Activated naive CD8-positive, alpha-beta T cell treated with anti-CD3 and anti-CD28 coated beads, Interleukin-2, amount 50 U/mL, for 16 hours (primary cell): ENCODE data around the gene NCKIPSD.
A peak's percentile ranks its signal among the peaks of the same experiment; 100 is the strongest.

Experiments
- DNase-seq: peaks from one replicate; pipeline ENCODE4 v3.0.0-alpha.2; 2020; ENCODE audit warnings: low read depth, low spot score

Gene NCKIPSD

DNA sequence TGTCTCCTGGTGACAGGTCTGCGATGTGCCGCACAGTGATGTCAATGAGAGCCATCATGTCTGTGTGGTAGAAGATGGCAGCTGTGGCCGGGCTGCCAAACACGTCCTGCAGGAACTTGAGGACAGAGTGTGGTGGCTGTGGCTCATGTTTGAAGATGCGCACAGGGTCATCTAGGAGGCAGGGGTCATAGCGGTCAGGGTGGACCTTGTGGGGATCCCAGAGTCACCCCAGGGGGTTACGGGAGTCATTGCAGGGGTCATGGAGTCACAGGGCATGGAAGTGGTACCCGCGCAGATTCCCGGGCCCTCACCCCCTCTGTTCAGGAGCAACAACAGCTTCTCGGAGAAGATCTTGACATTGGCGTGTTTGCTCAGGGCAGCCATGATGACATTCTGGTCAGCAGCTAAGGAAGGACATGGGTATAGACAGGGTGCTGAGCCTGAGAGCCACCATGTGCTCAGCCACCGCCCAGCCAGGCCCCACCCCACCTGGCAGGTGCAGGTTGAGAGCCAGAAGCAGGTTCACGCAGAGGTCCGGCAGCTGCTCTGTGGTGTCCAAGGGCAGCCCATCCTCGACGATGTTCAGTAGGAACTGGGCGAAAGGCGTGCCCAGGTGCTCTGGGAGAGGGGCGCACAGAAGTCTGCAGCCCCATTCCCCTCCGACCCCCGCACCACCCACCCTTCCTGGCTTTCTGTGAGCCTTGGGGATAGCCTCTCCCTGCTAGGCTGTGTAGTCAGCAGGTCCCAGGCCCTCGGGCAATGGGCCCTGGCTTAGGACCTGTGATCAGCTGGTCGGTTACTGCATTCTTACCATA, 6.9 kb downstream of the NCKIPSD start:
- DNase-seq: no peak

DNA sequence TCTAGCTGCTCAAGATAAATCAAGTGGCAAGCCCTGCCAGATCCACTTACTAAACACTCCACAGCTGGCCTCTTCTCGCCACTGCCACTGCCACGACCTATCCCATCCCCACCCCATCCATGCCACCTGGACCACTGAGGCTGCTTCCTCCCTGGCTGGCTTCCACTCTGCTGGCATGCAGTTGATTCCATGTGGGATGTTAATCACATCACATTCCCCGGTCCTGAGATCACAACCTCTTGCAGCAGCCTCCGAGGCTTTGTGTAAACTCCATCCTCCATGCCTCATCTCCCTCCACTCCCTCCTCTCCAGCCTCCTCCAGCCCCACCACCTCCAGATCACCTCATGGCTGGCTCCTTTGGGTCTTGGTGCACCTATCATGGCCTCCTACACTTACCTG, 7.7 kb downstream of the NCKIPSD start:
- no peak for DNase-seq

- no peak for DNase-seq
These were observed 11.2 kb downstream of the NCKIPSD start for GRCh38 chr3:48674505-48674904.

DNA sequence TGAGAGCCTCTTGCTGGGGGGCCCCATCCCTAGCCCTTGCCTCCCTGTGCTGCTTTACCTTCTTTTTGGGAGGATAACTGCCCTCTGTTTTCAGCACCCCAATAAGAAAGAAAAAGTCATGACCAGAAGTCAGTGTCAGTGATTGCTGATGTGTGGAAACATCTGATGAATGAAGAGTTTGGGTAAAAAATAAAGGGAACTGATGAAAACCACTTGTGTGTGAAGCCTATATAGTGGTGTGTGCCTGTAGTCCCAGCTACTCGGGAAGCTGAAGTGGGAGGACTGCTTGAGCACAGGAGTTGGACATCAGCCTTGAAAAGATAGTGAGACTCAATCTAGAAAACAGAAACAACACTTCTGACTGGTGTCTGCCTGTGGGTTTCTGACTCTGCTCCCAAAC, 13.2 kb downstream of the NCKIPSD start:
- no peak for DNase-seq

DNA sequence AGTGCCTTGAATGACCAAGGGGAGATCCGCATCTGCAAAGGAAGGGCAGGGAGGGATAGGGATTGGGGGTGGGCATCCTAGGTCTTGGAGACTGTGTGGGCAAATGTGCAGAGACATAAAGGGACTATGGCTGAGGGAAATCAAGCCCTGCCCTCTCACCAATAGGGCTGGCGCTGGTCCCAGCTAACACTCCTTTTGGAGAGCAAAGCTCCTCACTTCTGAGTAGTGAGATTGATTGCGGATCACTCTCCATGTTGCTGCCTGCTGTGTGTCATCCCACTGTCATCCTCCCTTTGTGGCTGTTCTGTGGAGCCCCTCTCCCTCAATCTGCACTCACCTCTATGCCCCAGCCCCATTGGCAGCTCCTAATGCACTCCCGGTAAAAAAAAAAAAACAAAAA, 20.8 kb downstream of the NCKIPSD start:
- DNase-seq: no peak

DNA sequence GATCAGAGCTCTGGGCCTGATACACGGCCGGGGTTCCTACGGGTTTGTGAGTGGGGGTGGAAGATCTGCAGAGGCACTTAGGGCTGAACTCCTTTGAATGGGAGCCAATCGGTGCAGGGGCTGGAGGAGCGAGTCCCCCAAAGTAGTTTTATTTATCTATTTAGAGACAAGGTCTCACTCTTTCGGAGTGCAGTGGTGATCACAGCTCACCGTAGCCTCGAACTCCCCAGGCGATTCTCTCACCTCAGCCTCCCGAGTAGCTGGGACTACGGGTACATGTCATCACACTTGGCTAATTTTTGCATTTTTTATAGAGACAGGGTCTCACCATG, 21.4 kb downstream of the NCKIPSD start:
- no peak for DNase-seq

- peak; percentile 64 for DNase-seq
These were observed 22.0 kb downstream of the NCKIPSD start for GRCh38 chr3:48663489-48664312.

- no peak for DNase-seq
These were observed 22.8 kb downstream of the NCKIPSD start, which contains the start of gene CELSR3 for GRCh38 chr3:48662753-48663488. CELSR3 (minus strand) TSS chr3:48662886; CDS start chr3:48662634, 252 bp downstream.

GRCh38 chr3:48662145-48662752, 23.5 kb downstream of the NCKIPSD start:
- DNase-seq: no peak

DNA sequence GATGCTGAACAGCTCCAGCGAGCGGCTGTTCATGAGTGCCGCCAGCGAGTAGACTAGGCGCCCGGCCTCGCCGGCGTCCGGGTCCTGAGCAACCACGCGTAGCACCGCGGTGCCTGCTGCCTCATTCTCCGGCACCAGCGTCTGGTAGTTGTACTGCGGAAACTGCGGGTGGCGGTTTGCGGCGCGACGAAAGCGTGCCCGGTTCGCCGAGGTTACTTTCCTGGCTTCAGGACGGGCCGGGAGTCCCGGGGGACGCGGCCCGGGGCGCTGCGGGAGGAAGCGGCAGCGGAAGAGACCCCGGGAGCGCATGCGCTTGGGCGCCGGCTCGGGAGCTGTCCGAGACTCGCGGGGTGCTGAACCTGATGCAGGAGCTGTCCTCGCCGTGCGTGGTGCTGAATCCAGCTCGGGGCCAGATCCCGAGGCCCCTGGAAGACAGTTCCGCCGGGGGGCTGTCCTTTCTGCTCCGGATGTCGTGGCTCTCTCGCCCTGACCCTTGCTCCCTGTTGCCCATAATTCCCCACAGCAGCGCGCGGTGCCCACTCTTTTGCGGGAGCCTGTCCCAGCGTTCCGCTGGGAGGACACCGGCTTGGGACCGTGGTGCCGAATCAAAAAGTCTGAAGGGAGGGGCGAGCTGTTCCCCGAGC, 24.1 kb downstream of the NCKIPSD start:
- peak; percentile 40 for DNase-seq

DNA sequence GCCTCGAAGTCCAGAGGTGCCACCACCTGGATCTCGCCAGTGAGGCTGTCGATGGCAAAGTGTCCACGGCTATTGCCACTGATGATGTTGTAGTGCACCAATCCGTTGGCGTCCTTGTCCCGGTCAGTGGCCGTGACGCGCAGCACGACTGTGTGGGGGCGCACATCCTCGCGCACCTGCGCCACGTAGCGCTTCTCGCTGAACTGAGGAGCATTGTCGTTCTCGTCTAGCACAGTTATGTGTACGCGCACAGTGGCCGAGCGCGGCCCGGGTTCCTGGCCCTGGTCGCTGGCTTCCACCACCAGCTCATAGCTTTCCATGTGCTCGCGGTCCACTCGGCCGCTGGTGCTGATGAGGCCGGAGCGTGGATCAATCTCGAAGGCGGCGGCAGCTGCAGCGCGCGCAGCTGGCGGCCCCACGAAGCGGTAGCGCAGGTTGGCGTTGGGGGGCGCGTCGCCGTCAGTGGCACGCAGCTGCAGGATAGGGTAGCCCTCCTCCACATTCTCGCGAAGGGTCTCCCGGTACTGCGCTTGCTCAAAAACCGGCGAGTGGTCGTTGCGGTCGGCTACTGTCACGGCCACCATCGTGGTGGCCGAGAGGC, 24.8 kb downstream of the NCKIPSD start:
- DNase-seq: no peak

DNA sequence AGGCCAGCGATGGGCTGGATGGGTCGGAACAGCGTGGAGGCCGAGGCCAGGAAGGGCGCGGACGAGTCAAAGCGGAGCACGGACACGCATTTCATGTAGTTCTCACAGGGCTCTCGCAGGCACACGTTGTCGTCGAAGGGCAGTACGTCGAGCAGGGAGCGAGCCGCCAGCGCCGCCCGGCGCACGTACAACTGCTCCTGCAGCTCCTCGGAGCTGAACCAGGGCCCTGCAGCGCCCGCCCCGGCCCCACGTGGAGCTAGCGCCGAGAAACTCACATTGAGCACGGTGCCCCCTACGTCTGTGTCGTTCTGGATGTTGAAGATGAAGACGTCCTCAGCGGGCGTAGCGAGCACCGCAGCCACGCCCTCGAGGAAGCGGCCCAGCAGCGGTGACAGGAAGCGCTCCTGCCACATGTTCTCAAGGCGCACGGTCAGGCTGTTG, 28.9 kb downstream of the NCKIPSD start:
- DNase-seq: no peak

DNA sequence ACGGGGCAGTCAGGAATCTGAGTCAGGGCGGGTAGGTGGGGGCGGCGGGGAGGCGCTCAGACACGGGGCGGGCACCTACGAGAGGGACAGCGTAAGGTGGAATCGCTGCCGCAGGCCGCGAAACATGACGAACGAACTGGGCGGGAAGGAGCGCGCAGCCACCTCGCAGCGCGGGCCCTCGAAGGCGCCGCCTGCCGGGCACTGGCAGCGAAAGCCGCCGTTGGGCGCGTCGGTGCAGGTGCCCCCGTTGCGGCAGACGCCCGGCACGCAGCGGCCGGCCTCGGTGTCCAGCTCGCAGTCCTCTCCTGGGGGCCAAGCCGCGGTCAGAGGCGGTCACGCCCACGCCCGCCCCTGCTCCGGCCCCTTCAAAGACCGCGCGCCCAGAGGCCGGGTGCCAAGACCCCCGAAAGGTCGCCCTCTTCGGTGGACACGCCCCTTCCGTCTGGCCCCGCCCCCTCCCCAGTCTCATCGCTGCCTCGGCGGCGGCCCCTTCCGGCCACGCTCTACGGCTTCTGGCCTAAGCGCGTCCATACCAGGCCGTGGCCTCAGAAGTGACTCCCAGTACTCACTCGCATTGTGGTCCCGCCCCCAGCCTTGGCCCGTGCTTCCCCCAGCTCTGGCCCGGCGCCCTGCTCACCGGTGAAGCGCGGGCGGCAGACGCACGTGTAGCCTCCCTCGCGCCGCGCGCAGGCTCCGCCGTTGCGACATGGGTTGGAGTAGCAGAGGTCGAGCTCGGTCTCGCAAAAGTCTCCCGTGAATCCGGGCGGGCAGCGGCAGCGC, 29.5 kb downstream of the NCKIPSD start:
- peak; percentile 63 for DNase-seq

DNA sequence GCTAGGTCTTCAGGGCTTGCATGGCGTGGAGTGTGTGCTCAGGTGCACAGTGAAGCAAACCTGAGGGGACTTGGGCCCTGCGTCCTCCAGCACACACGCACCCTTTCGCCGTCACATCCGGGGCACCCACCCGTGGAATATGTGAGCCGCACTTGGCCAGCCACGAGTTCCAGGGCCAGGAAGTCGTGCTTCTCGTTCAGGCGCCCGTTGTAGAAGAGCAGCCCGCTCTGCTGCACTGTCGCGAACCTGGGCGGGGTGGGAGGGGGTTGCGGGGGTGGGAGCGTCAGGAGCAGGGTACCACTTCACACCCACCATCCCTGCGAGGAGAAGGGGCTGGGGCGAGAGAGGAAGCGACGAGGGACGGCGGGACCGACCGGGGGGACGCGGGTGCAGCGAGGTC, 30.1 kb downstream of the NCKIPSD start:
- DNase-seq: peak; percentile 33

GRCh38 chr3:48655063-48655462, 30.7 kb downstream of the NCKIPSD start:
- no peak for DNase-seq

DNA sequence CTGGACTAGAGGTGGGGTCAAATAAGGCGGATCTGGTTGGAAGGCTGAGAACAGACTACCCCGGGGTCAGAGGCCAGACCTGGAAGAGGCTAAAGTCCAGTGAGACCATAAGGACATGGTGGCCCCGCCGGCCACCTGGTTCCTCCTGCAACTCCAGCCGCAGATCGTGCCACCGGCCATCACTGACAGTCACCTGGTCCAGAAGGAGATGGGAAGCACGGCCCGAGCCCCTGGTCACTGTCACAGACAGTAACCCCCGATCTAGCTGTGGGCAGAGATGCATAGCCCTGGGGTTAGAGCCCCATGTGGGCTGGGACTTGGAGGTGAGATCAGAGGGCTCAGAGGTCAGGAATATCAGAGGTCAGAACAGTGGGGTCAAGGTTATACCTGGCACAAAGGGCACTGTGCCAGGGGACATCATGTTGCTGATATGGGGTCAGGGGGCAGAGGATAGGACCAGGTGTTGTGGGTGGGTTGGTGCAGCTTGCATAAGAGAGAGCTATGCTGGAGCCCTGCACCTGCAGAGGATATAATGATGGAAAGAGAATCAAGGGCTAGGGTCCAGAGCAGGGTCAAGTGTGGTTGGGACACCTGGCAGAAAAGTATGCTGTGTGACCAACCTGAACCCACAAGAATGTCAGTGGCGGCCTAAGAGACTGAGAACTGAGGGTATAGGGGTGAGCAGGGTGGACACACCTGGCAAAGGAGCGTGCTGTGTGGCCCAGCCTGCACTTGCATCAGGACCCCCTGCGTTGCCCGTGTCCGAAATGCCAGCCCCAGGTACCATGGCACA, 32.6 kb downstream of the NCKIPSD start:
- no peak for DNase-seq

DNA sequence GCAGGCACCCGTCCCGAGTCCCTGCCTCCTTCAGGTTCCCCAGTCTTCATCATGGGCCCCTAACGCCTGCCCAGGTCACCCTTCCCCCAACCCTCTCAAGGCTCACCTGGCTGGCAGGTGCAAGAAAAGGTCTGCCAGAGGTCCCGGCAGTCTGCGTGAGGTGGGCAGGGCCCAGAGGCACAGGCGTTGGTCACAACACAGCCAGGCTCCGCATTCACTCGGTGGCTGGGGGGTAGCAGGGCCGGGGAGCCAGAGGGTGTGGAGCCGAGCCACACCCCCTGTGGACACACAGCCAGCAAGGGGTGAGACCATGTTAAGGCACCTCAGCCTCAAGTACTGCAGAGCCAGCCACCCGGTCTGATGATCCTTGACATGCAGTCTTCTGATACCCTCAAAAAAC, 33.9 kb downstream of the NCKIPSD start:
- DNase-seq: no peak

GRCh38 chr3:48650723-48651122, 35.0 kb downstream of the NCKIPSD start:
- no peak for DNase-seq

DNA sequence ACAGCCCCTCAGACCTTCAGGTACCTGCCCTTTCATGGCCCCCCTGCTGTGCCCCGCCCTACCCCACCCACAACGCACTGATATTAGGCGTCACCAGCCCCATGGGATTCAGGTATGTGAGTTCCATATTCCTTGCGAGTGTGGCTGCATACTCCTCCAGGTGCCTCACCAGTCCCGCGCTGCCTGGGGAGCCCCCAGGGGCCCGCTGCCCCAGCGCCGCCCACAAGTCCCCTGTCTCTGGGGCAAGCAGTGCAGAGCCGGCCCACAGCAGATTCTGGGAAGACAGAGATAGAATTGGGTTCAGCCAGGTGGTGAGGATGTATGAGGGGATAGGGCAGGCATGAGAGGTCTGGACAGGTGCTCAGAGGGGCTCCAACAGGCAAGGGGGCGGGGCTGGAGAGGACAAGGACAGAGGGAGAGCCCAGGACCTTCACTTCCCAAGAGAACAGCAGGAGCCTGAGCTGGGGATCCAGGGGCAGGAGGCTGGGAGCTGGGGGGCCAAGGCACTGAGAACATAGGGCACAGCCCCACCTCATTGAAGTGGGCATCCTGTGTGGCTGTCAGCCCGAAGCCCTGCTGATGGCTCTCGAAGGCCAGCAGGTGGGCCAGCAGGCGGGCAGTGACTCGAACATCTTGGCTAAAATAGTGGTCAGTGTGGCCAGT, 37.4 kb downstream of the NCKIPSD start:
- DNase-seq: no peak
